OCI-LY7 (cell line): ENCODE results near the gene PCBP3. TPM values are rescaled to one million over a fixed set of nuclear protein-coding genes. Genes with fewer than 3 reads are reported as not detected.

Experiments
- BruUV-seq: library from RNA; stranded (reverse); fragments of 400-500 nt; replicated peaks from 2 replicates; lab custom pipeline; 2021; lab: Mats Ljungman, UMichigan
- CTCF ChIA-PET: fragments of 300-600 bp; sonication (Branson Sonifier 250); formaldehyde crosslinking; loops from one replicate; lab custom pipeline; 2022; ENCODE audit warnings: antibody characterized with exemption; ENCODE audit not compliant: unreplicated experiment; lab: Charles Lee
- POLR2A ChIA-PET: fragments of 300-600 bp; sonication (Branson Sonifier 250); formaldehyde crosslinking; loops from one replicate; lab custom pipeline; 2022; ENCODE audit warnings: antibody characterized with exemption; lab: Charles Lee
- DNase-seq: peaks from one replicate; pipeline ENCODE4 v3.0.0-alpha.2; 2015; ENCODE audit warnings: low spot score
- H2AFZ ChIP-seq: fragments of 200-600 bp; sonication (generic), shearing (Covaris generic); 2 replicates; pipeline ENCODE4 v1.6.1; 2014; ENCODE audit warnings: mild to moderate bottlenecking, antibody characterized with exemption, low read length, moderate library complexity
- H3K27ac ChIP-seq: fragments of 200-600 bp; sonication (generic); 2 replicates; pipeline ENCODE4 v1.5.1; 2014; ENCODE audit warnings: mixed run types, low read depth, mild to moderate bottlenecking, moderate library complexity, low read length, inconsistent platforms; ENCODE audit not compliant: poor library complexity, severe bottlenecking
- H3K36me3 ChIP-seq: fragments of 200-600 bp; sonication (generic); 2 replicates; pipeline ENCODE4 v1.6.1; 2014; ENCODE audit warnings: mild to moderate bottlenecking, antibody characterized with exemption, low read length, moderate library complexity, mixed read lengths; ENCODE audit not compliant: insufficient read depth
- H3K4me1 ChIP-seq: fragments of 200-600 bp; sonication (generic); 2 replicates; pipeline ENCODE4 v1.5.1; 2014; ENCODE audit warnings: mild to moderate bottlenecking, low read length; ENCODE audit not compliant: insufficient read depth, poor library complexity, severe bottlenecking
- H3K4me2 ChIP-seq: fragments of 200-600 bp; sonication (generic); 2 replicates; pipeline ENCODE4 v1.6.1; 2014; ENCODE audit warnings: mild to moderate bottlenecking, low read length
- H3K4me3 ChIP-seq: fragments of 200-600 bp; sonication (generic); 2 replicates; pipeline ENCODE4 v1.5.1; 2014; ENCODE audit warnings: mild to moderate bottlenecking, low read depth, low read length; ENCODE audit not compliant: poor library complexity, severe bottlenecking
- H3K79me2 ChIP-seq: fragments of 200-600 bp; sonication (generic); 2 replicates; pipeline ENCODE4 v1.6.1; 2016; ENCODE audit warnings: low read depth, mild to moderate bottlenecking, low read length, moderate library complexity, mixed read lengths; ENCODE audit not compliant: insufficient read depth
- H3K9me2 ChIP-seq: fragments of 200-600 bp; sonication (generic); 2 replicates; pipeline ENCODE4 v1.6.1; 2016; ENCODE audit warnings: mild to moderate bottlenecking, low read length, mixed read lengths; ENCODE audit not compliant: insufficient read depth
- H3K9me3 ChIP-seq: fragments of 200-600 bp; sonication (generic); 2 replicates; pipeline ENCODE4 v1.6.1; 2014; ENCODE audit warnings: mild to moderate bottlenecking, mixed run types, low read length, mixed read lengths
- H4K20me1 ChIP-seq: fragments of 200-600 bp; sonication (generic); 2 replicates; pipeline ENCODE4 v1.6.1; 2014; ENCODE audit warnings: mild to moderate bottlenecking, antibody characterized with exemption, low read length, moderate library complexity, mixed read lengths; ENCODE audit not compliant: insufficient read depth
- EZH2phosphoT487 ChIP-seq: fragments of 200-600 bp; sonication (generic); IDR thresholded peaks from 2 replicates; pipeline ENCODE4 v1.6.1; 2018; ENCODE audit warnings: low read depth, borderline replicate concordance, mild to moderate bottlenecking, mixed run types, antibody characterized with exemption, low read length, moderate library complexity, mixed read lengths
- intact Hi-C: fragments of 100-400 bp; cut with micrococcal nuclease; formaldehyde crosslinking; loops from one replicate; pipeline ENCODE4 v1.10.0; 2022; ENCODE audit not compliant: unreplicated experiment
- total RNA-seq, 2 experiments: library from RNA; depleted of rRNA in 1 of 2; stranded (reverse); fragments of >200 nt in 1 of 2; shearing (Covaris generic) in 1 of 2; gene quantifications; 2 replicates each; pipeline ENCODE4 v1.2.3, GENCODE V29; 2014 to 2022
- TF ChIP-seq, protein P1 (sequence below): fragments of 200-600 bp; sonication (generic); conservative IDR thresholded peaks from 2 replicates; pipeline ENCODE4 v1.5.1; 2014; ENCODE audit warnings: mild to moderate bottlenecking, antibody characterized with exemption, low read length, moderate library complexity, mixed read lengths

Gene PCBP3
- total RNA-seq, 2 experiments from 2014 or later = 0.61 TPM; not detected in 1

DNA sequence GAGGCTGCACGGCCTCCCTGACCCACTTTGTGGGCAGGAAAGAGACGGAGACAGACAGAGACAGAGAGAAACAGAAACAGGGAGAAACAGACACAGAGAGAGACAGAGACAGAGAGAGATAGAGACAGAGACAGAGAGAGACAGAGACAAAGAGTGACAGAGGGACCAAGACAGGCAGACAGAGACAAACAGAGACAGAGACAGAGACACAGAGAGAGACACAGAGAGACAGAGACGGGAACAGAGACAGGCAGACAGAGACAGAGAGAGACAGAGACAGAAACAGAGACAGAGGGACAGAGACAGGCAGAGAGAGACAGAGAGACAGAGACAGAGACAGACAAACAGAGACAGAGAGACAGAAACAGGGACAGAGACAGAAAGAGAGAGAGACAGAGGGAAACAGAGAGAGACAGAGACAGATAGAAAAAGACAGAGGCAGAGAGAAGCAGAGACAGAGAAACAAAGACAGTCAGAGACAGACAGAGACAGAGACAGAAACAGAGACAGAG lies 341.1 kb downstream of the PCBP3 start:
- no peak overlapping the region for H3K27ac ChIP-seq
- no peaks in the 10 kb centered on the region for H3K36me3 ChIP-seq
- H3K4me1 ChIP-seq = no peaks in the 10 kb centered on the region
- H3K79me2 ChIP-seq = no peaks in the 10 kb centered on the region
- no peaks in the 10 kb centered on the region for H3K9me2 ChIP-seq
- no peaks in the 10 kb centered on the region for H4K20me1 ChIP-seq
- ChIA-PET CTCF (no interaction called here), POLR2A (no interaction called here)
- no peak overlapping the region for H3K4me3 ChIP-seq
- DNase-seq = no peak
- BruUV-seq = no TSS peak
- intact Hi-C loops = no loop called here
- no peaks in the 10 kb centered on the region for H3K9me3 ChIP-seq
- no peak overlapping the region for H2AFZ ChIP-seq
- TF ChIP-seq EZH2phosphoT487 = no peak
- TF ChIP-seq, protein P1, sequence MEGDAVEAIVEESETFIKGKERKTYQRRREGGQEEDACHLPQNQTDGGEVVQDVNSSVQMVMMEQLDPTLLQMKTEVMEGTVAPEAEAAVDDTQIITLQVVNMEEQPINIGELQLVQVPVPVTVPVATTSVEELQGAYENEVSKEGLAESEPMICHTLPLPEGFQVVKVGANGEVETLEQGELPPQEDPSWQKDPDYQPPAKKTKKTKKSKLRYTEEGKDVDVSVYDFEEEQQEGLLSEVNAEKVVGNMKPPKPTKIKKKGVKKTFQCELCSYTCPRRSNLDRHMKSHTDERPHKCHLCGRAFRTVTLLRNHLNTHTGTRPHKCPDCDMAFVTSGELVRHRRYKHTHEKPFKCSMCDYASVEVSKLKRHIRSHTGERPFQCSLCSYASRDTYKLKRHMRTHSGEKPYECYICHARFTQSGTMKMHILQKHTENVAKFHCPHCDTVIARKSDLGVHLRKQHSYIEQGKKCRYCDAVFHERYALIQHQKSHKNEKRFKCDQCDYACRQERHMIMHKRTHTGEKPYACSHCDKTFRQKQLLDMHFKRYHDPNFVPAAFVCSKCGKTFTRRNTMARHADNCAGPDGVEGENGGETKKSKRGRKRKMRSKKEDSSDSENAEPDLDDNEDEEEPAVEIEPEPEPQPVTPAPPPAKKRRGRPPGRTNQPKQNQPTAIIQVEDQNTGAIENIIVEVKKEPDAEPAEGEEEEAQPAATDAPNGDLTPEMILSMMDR = no peak
- no peak overlapping the region for H3K4me2 ChIP-seq

DNA sequence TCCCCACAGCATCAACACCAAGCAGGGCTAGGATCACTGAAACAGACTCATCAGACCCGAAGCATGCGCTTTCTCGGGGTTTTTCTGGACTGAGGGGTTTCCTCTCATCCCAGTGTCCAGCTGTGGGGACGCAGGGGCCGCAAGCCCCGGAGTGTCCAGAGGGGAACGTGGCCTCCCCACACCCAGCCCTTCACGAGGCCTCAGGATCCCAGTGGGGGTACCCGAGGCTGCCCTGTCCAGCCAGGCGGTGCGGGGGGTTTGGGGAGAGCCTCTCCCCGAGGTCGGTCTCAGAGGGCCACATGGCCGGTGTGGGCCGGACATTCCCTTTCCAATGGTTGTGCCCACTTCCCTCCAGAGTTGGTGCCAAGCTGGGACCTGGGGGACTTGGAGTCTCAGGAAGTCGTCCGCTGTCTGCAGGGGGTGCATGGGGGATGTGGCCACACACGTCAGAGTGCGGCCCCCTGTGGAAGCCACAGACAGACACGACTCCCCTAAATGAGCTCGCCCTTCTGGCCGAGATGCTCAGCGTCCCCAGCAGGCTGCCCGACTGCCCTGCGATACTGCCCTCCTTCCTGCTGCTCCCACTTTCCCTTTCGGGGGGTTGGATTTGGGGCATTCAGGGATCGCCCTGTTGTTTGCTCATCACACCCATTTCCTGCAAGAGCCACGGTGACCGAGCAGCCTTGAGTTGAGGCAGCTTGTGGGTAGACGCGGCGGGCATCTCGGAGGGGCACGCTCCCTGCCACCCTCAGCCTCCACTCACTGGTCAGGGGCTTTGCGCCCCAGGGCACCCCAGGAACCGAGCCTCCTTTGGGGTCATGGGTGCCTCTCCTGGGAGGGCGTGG lies 342.2 kb downstream of the PCBP3 start:
- no peaks in the 10 kb centered on the region for H3K36me3 ChIP-seq
- ChIA-PET POLR2A (no interaction called here), CTCF (no interaction called here)
- no TSS peak for BruUV-seq
- no peaks in the 10 kb centered on the region for H4K20me1 ChIP-seq
- no peaks in the 10 kb centered on the region for H3K79me2 ChIP-seq
- H3K4me2 ChIP-seq = no peak overlapping the region
- no peak for TF ChIP-seq EZH2phosphoT487
- TF ChIP-seq, protein P1 = no peak
- H3K27ac ChIP-seq = no peak overlapping the region
- DNase-seq = no peak
- no peaks in the 10 kb centered on the region for H3K9me2 ChIP-seq
- no peak overlapping the region for H2AFZ ChIP-seq
- no peaks in the 10 kb centered on the region for H3K4me1 ChIP-seq
- H3K9me3 ChIP-seq = no peaks in the 10 kb centered on the region
- intact Hi-C loops = no loop called here
- H3K4me3 ChIP-seq = no peak overlapping the region
